Loucy (cell line): ENCODE measurements around the gene TNRC6C.

ENCODE experiments used
- EZH2phosphoT487 ChIP-seq: fragments of 200-600 bp; IDR thresholded peaks from 2 replicates; pipeline ENCODE4 v1.6.1; 2018; ENCODE audit warnings: antibody characterized with exemption, mild to moderate bottlenecking, moderate library complexity, borderline replicate concordance
- TF ChIP-seq, protein P1 (sequence below): fragments of 200-600 bp; sonication (generic); conservative IDR thresholded peaks from 2 replicates; pipeline ENCODE4 v1.5.1; 2014; ENCODE audit warnings: mild to moderate bottlenecking, antibody characterized with exemption, low read length

GRCh38 chr17:78049609-78050008 lies 91.1 kb downstream of the TNRC6C start:
- TF ChIP-seq, protein P1, sequence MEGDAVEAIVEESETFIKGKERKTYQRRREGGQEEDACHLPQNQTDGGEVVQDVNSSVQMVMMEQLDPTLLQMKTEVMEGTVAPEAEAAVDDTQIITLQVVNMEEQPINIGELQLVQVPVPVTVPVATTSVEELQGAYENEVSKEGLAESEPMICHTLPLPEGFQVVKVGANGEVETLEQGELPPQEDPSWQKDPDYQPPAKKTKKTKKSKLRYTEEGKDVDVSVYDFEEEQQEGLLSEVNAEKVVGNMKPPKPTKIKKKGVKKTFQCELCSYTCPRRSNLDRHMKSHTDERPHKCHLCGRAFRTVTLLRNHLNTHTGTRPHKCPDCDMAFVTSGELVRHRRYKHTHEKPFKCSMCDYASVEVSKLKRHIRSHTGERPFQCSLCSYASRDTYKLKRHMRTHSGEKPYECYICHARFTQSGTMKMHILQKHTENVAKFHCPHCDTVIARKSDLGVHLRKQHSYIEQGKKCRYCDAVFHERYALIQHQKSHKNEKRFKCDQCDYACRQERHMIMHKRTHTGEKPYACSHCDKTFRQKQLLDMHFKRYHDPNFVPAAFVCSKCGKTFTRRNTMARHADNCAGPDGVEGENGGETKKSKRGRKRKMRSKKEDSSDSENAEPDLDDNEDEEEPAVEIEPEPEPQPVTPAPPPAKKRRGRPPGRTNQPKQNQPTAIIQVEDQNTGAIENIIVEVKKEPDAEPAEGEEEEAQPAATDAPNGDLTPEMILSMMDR = no peak
- TF ChIP-seq EZH2phosphoT487 = no peak
